GM23248 (cell line): ENCODE results near the gene TXNIP. TPM values are rescaled to one million over a fixed set of nuclear protein-coding genes. Genes with fewer than 3 reads are reported as not detected.

ENCODE experiments used
- DNase-seq: peaks from one replicate; pipeline ENCODE4 v3.0.0-alpha.2; 2015
- H2AFZ ChIP-seq: fragments of 200-600 bp; sonication (generic); 2 replicates; pipeline ENCODE4 v1.6.1; 2016; ENCODE audit warnings: antibody characterized with exemption
- H3F3A ChIP-seq: fragments of 200-600 bp; sonication (generic); 2 replicates; pipeline ENCODE4 v1.6.1; 2016; ENCODE audit warnings: mild to moderate bottlenecking, antibody characterized with exemption, mixed run types; ENCODE audit not compliant: insufficient read depth
- H3K27ac ChIP-seq: fragments of 200-600 bp; sonication (generic); 2 replicates; pipeline ENCODE4 v1.5.1; 2016; ENCODE audit warnings: mild to moderate bottlenecking
- H3K27me3 ChIP-seq: fragments of 200-600 bp; sonication (generic); replicated peaks from 2 replicates; pipeline ENCODE4 v1.6.1; 2016; ENCODE audit warnings: mild to moderate bottlenecking; ENCODE audit not compliant: insufficient read depth
- H3K36me3 ChIP-seq: fragments of 200-600 bp; sonication (generic); 2 replicates; pipeline ENCODE4 v1.6.1; 2016; ENCODE audit warnings: low read depth, mild to moderate bottlenecking
- H3K4me1 ChIP-seq: fragments of 200-600 bp; sonication (generic); 2 replicates; pipeline ENCODE4 v1.6.1; 2016; ENCODE audit warnings: mild to moderate bottlenecking; ENCODE audit not compliant: insufficient read depth
- H3K4me2 ChIP-seq: fragments of 200-600 bp; sonication (generic); one replicate; pipeline ENCODE4 v1.6.1; 2016; ENCODE audit warnings: mild to moderate bottlenecking; ENCODE audit not compliant: unreplicated experiment
- H3K4me3 ChIP-seq: fragments of 200-600 bp; sonication (generic); 2 replicates; pipeline ENCODE4 v1.5.1; 2016; ENCODE audit warnings: mild to moderate bottlenecking
- H3K79me2 ChIP-seq: fragments of 200-600 bp; sonication (generic); 2 replicates; pipeline ENCODE4 v1.6.1; 2016; ENCODE audit warnings: mild to moderate bottlenecking; ENCODE audit not compliant: insufficient read depth
- H3K9ac ChIP-seq: fragments of 200-600 bp; sonication (generic); 2 replicates; pipeline ENCODE4 v1.6.1; 2016; ENCODE audit warnings: mild to moderate bottlenecking
- H3K9me2 ChIP-seq: fragments of 200-600 bp; sonication (generic); 2 replicates; pipeline ENCODE4 v1.6.1; 2016; ENCODE audit warnings: mixed run types, mild to moderate bottlenecking, moderate library complexity; ENCODE audit not compliant: insufficient read depth
- H3K9me3 ChIP-seq: fragments of 200-600 bp; sonication (generic); one replicate; pipeline ENCODE4 v1.6.1; 2017; ENCODE audit warnings: low read depth
- H4K20me1 ChIP-seq: fragments of 200-600 bp; sonication (generic); 2 replicates; pipeline ENCODE4 v1.6.0; 2016; ENCODE audit not compliant: insufficient read depth
- EZH2 ChIP-seq: fragments of 200-600 bp; sonication (generic); IDR thresholded peaks from 2 replicates; pipeline ENCODE4 v1.6.1; 2018; ENCODE audit warnings: antibody characterized with exemption, mild to moderate bottlenecking; ENCODE audit not compliant: insufficient read depth, poor library complexity, severe bottlenecking
- EZH2phosphoT487 ChIP-seq: fragments of 200-600 bp; sonication (generic); IDR thresholded peaks from 2 replicates; pipeline ENCODE4 v1.6.1; 2018; ENCODE audit warnings: antibody characterized with exemption, moderate library complexity, mild to moderate bottlenecking, low read depth; ENCODE audit not compliant: insufficient read depth
- WGBS, 2 experiments: methylation state at CpG; one replicate each; pipeline ENCODE4 v1.1.6; 2015 to 2017; ENCODE audit warnings: low lambda C conversion rate in 2 of 2, low coverage in 1 of 2; ENCODE audit errors: missing lambda C conversion rate in 2 of 2; 5-methylcytosine and 5-hydroxymethylcytosine counted together
- in situ Hi-C: fragments of 300-500 bp; cut with MboI; formaldehyde crosslinking; loops from 2 replicates; pipeline ENCODE4 v1.15.0; 2020
- polyA plus RNA-seq: library from polyadenylated mRNA; unstranded; fragments of >200 nt; fragmentation: Nextera tagmentation; extraction: Ambion mirVana; gene quantifications from 2 replicates; pipeline ENCODE4 v1.2.1, GENCODE V29; 2016
- total RNA-seq: library from RNA; depleted of rRNA; stranded (reverse); fragments of >200 nt; shearing (Covaris generic); gene quantifications from 2 replicates; pipeline ENCODE4 v1.2.3, GENCODE V29; 2014

TXNIP gene
- total and polyA plus RNA-seq, 2 experiments from 2014 or later: 169 to 263 TPM

DNA sequence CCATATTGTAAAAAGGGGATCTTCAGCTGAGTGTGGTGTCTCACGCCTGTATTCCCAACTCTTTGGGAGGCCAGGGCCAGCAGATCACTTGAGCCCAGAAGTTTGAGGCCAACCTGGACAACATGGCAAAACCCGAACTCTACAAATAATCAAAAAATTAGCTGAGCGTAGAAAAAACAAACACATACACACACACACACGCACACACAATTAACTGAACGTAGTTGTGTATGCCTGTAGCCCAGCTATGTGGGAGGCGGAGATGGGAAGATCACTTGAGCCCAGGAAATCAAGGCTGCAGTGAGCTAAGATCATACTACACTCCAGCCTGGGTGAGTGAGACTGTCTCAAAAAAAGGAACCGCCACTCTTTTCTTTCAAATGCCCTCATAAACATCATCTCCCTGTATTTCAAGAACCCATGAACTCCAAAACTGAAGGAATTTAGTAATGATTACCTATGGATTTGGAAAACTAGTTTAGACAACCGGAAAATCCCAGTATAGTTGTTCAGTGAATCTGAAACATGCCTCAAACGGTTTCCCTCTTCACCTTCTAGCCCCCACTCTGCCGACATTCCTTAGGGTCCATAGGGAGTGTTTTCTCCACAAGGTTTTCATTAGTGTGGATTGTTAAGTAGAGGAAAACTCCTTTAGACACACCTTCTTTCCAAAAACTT lies 4.5 kb downstream of the TXNIP start:
- no peak for DNase-seq
- Histone ChIP-seq H3K9me2 (no peaks in the 10 kb centered on the region), H3K9me3 (no peaks in the 10 kb centered on the region), H3K4me1 (peaks cover 27% of the 10 kb centered on the region), H3K27ac (0 out of 2 replicates have a peak overlapping the region, but pooled peaks have one; percentile 12), H4K20me1 (peaks cover 23% of the 10 kb centered on the region; the same call in 1 of the 2 replicates), H3K9ac (no peak overlapping the region), H3K4me3 (peak overlapping the region; percentile 91; the same call in 1 of the 2 replicates), H3K27me3 (no peaks in the 10 kb centered on the region), H3K4me2 (peak overlapping the region; percentile 95), H3F3A (peaks cover 60% of the 10 kb centered on the region), H3K36me3 (peaks cover 33% of the 10 kb centered on the region), H2AFZ (no peak overlapping the region), H3K79me2 (peaks cover 40% of the 10 kb centered on the region)
- WGBS, 2 experiments: 70 to 72% methylated on average over 10 of the region's 10 CpGs
- in situ Hi-C loops: no loop called here
- no peak for TF ChIP-seq EZH2phosphoT487
- TF ChIP-seq EZH2: no peak

GRCh38 chr1:145990249-145990855 lies 6.0 kb downstream of the TXNIP start:
- Histone ChIP-seq H3K9ac (no peak overlapping the region), H3K4me2 (no peak overlapping the region), H3K9me3 (no peaks in the 10 kb centered on the region), H3K27ac (peak overlapping the region; percentile 27; the same call in 1 of the 2 replicates), H3K27me3 (no peaks in the 10 kb centered on the region), H3K4me1 (peaks cover 36% of the 10 kb centered on the region), H4K20me1 (peaks cover 23% of the 10 kb centered on the region; the same call in 1 of the 2 replicates), H3K79me2 (peaks cover 30% of the 10 kb centered on the region), H3K36me3 (peaks cover 33% of the 10 kb centered on the region), H3F3A (peaks cover 61% of the 10 kb centered on the region), H2AFZ (no peak overlapping the region), H3K9me2 (no peaks in the 10 kb centered on the region), H3K4me3 (no peak overlapping the region)
- TF ChIP-seq EZH2phosphoT487: no peak
- TF ChIP-seq EZH2: no peak
- in situ Hi-C loops: no loop called here
- DNase-seq: no peak
- 88% methylated on average over 7 of the region's 7 CpGs for WGBS, 2 experiments

- Histone ChIP-seq H3K27ac (no peak overlapping the region), H2AFZ (no peak overlapping the region), H3K9me2 (no peaks in the 10 kb centered on the region), H3F3A (peaks cover 54% of the 10 kb centered on the region), H3K9ac (no peak overlapping the region), H3K9me3 (no peaks in the 10 kb centered on the region), H3K4me2 (no peak overlapping the region), H4K20me1 (peaks cover 13% of the 10 kb centered on the region; the same call in 1 of the 2 replicates), H3K27me3 (no peaks in the 10 kb centered on the region), H3K36me3 (peaks cover 19% of the 10 kb centered on the region), H3K4me3 (no peak overlapping the region), H3K79me2 (peaks cover 14% of the 10 kb centered on the region), H3K4me1 (peaks cover 31% of the 10 kb centered on the region)
- TF ChIP-seq EZH2 (no peak), EZH2phosphoT487 (no peak)
- WGBS, 2 experiments: 62 to 70% methylated on average over 5 of the region's 5 CpGs
- DNase-seq: no peak
- in situ Hi-C loops: no loop called here
Measured at GRCh38 chr1:145988773-145989172, 7.6 kb downstream of the TXNIP start.

DNA sequence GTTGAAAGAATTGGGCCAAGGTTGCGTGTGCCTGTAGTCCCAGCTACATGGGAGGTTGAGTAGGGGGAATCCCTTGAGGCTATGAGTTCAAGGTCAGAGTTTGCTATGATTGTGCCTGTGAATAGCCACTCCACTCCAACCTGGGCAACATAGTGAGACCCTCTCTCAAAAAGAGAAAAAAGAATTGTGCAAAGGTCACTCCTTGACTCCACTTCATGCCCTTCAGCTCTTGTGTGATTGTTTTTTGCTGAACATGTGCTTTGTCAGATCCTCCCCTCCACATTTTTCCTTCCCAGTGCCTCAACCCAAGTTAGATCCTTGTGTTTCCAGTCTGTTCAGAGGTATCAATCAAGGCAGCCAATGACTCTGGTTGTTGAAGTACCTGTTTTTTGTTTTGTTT lies 8.5 kb downstream of the TXNIP start:
- in situ Hi-C loops: no loop called here
- peaks cover 6% of the 10 kb centered on the region for H3K79me2 ChIP-seq
- no peak overlapping the region for H3K27ac ChIP-seq
- DNase-seq: no peak
- H3K9me3 ChIP-seq: no peaks in the 10 kb centered on the region
- H3K4me3 ChIP-seq: no peak overlapping the region
- WGBS, 2 experiments: 100% methylated on average over 1 of the region's 1 CpG
- TF ChIP-seq EZH2phosphoT487 (no peak), EZH2 (no peak)
- no peak overlapping the region for H2AFZ ChIP-seq
- peaks cover 23% of the 10 kb centered on the region for H3K4me1 ChIP-seq
- H3K36me3 ChIP-seq: peaks cover 10% of the 10 kb centered on the region
- H3K9ac ChIP-seq: no peak overlapping the region
- peaks cover 45% of the 10 kb centered on the region for H3F3A ChIP-seq
- H3K9me2 ChIP-seq: no peaks in the 10 kb centered on the region
- H3K27me3 ChIP-seq: no peaks in the 10 kb centered on the region
- H4K20me1 ChIP-seq: peaks cover 4% of the 10 kb centered on the region; the same call in 1 of the 2 replicates
- no peak overlapping the region for H3K4me2 ChIP-seq
